HG02943 (cell line): Measurements from ENCODE around the gene SERHL2.
"Not testable (repeated sequence)": the region's sequence is repeated elsewhere in the genome, so short reads cannot be mapped to it uniquely, and the experiment has no call there.

ENCODE experiments used
- ATAC-seq: cut with Tn5 transposase; IDR thresholded peaks from one replicate; pipeline ENCODE4 v1.9.1; 2021; ENCODE audit warnings: mild to moderate bottlenecking, low read depth, moderate library complexity; ENCODE audit not compliant: unreplicated experiment

Gene SERHL2

DNA sequence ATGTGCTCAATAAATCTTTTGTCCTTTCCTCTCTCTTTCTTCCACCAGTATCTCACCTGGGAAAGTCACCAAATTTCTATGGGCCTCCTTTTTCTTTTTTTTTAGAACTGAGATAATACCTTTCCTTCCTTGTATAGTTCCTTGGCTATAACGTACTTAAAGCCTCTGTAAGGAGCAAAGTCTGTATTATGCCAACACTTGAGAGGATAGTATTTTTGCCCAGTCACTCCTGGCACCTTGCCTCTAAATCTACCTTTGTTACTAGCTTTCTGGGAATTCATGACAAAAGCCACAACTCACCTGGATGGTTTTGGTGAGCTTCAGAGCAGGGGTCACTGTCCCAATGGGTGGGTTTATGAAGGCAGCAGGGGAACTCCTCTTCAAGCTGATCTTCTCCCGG is 48.7 kb downstream of the SERHL2 start:
- no peak for ATAC-seq

DNA sequence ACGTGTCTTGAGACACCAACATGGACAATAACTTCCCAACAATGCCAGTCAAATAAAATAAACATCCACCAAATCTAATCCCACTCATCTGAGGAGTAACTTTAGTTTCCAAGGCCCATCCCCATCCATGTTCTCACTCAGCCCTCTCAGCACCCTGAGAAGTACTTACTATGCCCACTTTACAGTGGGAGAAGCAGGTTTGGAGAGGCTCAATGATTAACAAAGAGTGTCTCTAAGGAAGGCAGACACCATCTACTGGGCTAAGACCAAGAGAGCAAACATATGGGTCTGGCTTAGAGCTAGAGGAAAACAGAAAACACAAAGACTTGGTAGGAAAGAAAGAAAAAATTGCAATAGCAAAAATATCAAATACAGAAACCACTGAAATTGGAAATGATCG is 49.7 kb downstream of the SERHL2 start:
- ATAC-seq, result no peak

DNA sequence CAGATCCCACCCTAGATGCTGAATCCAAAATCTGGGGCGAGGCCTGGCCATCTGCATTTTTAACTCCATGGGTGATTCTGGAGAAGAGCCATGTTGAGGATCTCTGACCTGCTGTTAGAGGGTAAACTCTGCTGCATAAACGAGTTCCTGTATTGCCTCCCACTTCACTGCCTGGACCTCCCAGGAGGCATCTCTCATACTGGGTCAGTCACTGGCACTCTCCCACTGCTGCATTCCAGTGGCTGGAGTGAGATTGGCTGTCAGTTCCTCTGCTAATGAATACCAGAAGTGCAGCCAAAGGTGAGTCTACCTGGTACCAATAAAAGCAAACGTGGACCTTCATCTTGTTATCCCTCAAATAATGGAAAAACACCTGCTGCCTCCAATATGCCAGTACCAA is 50.6 kb downstream of the SERHL2 start:
- ATAC-seq, result no peak

DNA sequence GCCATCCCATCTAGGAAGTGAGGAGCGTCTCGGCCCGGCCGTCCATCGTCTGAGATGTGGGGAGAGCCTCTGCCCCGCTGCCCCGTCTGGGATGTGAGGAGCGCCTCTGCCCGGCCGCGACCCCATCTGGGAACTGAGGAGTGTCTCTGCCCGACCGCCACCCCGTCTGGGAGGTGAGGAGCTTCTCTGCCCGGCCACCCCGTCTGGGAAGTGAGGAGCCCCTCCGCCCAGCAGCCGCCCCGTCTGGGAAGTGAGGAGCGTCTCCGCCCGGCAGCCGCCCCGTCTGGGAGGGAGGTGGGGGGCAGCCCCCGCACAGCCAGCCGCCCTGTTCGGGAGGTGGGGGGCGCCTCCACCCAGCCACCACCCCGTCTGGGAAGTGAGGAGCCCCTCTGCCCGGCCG is 53.9 kb downstream of the SERHL2 start:
- ATAC-seq, result not testable (repeated sequence)

DNA sequence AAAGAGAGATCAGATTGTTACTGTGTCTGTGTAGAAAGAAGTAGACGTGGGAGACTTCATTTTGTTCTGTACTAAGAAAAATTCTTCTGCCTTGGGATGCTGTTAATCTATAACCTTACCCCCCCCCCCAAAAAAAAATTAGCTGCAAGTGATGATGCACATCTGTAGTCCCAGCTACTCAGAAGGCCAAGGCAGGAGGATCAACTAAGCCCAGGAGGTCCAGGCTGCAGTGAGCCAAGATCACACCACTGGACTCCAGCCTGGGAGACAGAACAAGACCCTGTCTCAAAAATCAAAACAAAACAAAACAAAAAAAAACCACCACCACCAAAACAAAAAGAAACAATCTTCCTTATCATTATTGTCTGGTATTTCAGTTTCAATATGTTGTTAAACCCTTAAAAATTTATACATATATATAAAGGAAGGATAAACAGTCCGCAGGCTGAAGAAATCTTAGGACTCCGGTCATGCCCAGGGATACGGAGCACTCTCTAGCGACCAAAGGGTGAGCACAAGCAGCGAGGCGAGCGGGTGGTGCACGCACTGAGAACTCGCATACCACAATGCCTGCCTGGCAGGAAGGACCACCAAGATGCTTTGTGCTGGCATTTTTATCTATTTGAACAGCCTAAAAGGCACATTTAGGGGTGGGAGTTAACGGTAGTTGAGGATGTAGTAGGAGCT is 54.5 kb downstream of the SERHL2 start:
- no peak for ATAC-seq

DNA sequence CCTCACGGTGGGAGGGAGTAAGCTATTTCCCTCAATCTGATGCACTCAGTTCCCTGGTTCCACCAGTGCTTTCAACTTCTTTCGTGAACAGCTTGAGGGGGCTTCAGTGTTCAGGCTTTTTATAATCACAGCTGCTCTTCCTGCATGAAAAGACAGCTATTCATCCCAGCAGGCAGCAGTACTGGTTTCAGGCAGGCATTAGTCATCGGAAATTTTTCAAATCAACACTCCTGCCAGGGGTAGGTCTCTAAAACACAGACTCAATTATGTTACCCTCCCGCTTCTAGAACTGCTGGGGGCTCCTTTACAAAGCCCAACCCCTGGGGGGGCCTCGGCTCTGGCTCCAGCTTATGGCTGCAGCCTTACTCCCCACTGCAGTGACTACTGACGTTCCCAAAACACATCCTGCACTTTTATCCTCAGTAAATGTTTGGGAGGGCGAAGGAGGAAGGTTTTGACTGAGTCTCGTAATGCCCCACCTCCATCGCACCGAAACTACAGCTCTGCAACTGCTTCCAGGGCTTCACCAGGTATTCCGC is 55.1 kb downstream of the SERHL2 start:
- ATAC-seq, result no peak

DNA sequence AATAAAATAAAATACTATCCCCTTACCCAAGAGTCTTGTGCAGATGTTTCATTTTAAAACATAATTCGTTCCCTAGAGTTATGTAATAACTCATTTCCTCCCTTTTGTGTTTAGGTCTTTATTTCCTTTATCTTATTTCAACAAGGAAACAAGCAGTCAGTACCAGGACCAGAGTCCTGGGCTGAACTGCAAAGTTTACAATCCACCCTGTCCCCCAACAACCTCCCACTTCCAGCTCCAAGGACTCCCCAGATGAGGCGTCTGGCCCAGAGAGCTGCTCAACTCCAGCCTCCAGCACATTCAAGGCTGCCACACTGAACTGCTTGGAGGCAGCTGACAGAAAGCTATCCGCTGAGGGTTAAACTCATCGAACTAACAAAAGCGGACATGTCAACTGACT is 56.4 kb downstream of the SERHL2 start:
- ATAC-seq, result no peak

DNA sequence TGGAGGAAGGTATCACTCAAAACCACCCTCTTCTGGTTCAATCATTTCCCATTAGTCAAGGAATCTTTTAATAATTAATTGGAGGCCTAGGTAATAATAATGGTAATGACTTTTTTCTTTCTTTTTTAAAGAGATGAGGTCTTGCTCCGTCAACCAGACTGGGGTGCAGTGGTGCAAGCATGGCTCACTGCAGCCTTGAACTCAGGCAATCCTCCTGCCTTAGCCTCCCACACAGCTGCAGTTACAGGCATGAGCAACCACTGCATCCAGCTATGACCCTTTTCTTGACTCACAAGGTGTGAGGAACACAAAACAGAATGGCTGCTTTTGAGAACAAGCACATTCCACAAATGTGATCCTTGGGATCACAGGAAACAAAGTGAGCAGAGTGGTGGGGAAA is 57.3 kb downstream of the SERHL2 start:
- ATAC-seq, result no peak

DNA sequence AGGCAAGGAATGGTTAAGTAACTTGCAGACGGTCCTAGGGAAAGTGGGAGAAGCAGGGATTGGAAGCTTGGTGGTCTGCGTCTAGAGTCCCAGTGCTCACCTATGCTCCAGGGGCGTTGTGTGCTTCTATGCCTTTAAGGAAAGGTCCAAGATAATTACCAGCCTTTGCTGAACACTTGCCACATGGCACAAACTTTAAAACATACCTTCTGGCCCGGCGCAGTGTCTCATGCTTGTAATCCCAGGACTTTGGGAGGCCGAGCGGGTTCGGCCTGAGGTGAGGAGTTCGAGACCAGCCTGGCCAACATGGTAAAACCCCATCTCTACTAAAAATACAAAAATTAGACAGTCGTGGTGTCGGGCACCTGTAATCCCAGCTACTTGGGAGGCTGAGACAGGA is 58.6 kb downstream of the SERHL2 start:
- no peak for ATAC-seq

DNA sequence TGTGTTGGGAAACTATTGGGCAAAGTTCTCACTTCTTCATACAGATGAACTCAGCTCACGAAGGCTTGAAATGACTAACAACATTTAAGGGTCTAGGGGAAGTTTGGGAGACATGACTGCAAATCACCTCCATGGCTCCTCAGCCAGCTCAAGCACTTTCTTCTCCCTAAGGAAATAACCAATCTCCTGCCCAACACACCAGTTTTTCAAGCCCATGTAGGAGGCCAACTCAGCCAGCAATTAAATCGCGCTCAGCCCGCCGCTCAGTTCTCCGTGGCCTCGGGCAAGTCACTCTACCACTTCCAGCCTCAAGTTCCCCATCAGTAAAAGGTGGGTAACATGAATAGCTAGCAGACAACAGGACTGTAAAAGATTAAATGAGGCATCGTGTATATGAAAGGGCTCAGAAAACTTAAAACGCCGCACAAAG is 60.1 kb downstream of the SERHL2 start:
- ATAC-seq, result no peak

DNA sequence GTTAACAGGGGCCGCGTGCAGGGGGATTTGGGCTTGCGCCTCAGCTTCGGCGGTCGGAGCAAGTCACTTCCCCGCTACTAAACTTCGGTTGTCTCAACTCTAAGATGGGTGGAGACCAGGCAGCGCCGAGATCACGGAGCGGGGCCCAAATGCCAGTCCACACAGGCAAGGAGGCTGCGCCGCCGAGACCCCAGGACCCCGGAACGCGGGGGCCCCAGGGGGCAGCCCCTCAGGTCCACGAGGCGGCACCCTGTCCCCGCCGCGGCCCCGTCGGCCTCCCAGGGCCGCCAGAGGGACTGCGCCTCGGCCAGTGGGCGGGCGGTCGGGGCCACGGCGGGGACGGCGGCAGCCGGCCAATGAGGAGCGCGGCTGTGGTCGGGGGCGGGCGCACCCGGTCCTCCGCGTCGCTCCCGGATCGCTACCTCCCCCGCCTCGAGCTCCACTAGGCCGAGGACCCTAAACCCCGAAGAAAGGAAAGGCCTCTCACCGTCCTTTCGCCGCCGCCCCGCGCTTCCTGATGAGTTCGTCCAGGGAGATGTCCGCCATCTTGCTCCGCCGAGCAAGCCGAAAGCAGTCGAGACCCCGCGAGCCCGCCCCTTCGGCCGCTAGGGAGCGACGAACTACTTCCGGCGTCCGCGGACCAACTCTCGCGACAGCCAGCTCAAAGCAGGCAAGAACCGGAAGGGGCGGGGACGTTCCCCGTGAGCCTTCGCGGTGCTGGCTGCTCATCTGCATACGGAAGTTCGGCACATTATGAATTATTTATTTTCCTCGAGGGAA is 60.7 kb downstream of the SERHL2 start, which contains the start of gene POLDIP3:
Gene POLDIP3 (minus strand): TSS at position 572 of the 780 bp plus-strand sequence. CDS start 26 bp downstream, at position 546.
- ATAC-seq, result peak; percentile 72

DNA sequence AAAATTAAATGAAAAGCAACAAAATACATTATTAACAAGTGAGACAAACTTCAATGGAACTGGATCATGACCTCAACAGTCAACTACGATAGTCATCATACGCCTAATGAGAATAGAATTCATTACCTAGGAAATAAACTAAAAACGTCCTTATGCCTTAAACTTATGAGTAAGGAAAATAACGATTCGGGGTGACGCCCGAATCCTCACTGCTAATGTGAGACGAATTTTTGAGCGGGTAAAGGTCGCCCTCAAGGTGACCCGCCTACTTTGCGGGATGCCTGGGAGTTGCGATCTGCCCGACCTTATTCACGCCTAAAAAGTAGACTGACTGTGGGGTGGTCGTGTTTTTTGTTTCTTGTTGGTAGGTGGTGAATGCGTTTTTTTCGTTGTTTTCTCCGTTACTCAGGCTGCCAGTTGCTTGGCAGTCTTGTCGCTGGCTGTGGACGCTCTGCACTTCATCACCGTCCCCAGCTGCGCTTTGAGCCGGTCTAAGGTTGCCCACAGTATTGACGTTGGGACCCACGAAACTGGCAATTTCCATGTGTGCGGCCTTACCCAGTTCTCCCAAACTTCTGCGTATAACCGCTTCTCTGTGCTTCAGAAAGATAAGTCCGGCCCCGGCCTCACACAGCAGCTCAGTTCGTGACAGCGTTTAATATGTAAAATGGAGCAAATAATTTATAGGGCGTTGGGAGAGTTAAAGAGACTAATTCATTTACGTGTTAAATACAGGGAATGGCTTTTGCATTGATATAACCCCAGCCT is 61.5 kb downstream of the SERHL2 start:
- ATAC-seq, result peak; percentile 58

DNA sequence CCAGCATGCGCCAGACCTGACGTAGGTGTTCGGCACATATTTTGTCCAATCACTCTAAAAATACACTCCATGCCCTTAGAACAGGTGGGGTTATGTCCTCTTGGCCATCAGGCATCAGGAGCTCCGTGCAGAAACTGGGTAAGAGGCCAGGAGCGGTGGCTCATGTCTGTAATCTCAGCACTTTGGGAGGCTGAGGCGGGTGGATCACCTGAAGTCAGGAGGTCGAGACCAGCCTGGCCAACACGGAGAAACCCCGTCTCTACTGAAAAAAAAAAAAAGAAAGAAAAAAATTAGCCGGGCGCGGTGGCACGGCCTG is 62.1 kb downstream of the SERHL2 start:
- not testable (repeated sequence) for ATAC-seq

DNA sequence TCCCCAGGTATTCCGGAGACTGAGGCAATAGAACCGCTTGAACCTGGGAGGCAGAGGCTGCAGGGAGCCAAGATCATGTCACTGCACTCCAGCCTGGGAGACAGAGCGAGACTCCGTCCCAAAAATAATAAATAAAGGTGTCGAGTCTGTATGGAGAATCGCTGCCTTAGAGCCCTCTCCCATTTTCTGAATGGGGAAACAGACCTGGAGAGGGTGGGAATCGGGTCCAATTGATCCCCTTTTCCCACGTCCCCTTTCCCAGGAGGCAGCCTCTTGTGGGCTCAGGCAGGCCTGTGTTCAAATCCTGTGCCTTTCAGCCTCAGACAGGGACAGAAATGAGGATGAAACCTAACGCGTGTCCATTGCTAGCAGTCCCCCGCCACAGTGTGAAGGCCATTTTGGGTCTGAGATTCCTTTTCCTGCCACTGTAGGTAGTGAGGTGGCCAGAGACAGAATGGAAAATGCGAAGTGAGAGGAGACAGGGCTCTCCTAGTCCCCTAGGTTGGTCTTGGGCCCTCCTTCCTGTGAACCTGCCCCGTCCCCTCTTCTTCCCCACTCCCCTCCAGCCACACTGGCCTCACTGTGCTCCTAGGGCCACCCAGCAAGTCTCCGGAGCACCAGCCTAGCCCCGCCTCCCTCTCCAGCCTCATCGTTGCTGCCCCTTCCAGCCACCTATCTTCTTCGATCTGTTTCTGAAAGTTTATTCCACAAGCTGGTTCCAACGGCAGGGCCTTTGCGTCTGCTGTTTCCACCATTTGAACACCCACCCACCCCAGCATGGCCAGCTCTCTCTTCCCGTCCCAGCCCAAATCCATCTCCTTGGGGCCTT is 63.6 kb downstream of the SERHL2 start:
- no peak for ATAC-seq

DNA sequence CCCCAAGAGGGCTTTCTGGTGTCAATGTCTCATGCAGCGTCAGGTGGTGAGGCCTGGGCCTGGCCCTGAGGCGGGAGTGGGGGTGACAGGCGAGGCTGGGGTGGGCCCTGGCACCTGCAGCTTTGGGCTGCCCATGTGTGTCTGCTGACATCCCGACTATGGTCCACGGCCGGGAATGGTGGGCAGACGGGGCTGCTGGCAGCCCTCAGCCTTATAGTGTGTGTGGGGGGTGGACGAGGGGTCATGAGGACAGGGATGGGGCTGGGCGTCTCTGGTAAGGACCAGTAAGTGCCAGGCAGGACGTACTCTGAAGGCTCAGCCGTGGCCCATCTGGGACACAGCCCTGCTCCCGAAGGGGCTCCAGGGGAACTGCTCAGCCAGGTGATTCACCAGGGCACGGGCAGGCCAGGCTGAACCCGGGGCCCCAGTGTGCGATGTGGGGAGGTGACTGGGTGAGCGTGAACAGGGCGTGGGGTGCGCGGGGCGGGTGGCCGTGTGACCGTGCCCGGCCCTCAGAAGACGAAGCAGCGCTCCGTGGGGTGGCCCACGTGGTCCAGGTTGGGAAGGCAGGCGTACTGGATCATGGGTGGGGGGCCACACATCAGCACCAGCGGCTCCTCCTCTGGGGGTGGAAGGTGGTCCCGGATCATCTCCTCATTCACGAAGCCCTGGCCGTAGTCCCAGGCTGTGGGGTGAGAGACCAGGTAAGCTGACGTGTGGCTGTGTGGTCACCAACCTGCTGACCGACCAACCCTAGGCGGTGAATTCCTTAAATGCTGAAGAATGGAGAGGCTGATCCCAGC is 65.7 kb downstream of the SERHL2 start:
- ATAC-seq, result no peak

DNA sequence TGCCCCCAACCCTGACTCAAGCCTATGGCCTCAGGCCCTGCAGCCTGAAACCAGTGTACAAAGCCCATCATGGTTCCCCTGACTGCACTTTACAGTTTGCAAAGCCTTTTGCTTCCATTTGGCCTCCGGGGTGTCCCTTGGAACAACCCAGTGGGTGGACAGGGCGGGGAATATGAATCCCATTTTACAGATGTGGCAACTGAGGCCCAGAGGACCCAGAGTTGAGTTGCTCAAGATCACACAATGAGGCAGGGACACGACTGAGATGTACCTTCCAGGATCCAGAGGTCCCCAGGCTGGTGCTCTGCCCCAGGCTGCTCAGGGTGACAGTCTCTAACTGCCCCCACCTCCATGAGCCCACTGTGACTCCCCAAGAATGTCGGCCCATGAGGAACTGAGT is 66.3 kb downstream of the SERHL2 start:
- no peak for ATAC-seq

DNA sequence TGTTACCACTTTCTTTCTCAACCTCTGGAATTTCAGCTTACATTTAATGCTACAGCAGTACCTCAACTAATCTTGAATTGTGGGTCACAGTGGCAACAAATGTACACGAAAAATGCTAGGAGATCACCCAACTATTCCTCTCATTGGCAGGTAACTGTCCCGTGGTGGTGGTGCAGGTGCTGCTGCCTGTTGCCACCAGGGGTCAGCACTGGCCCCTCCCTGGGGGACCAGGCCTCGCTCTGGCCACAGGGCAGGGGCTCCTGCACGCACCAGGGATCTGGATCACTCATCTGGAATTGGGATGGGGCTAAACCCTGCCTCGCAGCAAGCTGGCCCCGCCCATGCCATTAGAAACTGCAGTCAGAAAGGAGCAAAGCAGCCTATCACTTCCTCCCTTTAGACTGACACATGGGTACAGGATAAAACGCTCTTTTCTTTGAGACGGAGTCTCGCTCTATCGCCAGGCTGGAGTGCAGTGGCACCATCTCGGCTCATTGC is 67.8 kb downstream of the SERHL2 start:
- ATAC-seq, result no peak

DNA sequence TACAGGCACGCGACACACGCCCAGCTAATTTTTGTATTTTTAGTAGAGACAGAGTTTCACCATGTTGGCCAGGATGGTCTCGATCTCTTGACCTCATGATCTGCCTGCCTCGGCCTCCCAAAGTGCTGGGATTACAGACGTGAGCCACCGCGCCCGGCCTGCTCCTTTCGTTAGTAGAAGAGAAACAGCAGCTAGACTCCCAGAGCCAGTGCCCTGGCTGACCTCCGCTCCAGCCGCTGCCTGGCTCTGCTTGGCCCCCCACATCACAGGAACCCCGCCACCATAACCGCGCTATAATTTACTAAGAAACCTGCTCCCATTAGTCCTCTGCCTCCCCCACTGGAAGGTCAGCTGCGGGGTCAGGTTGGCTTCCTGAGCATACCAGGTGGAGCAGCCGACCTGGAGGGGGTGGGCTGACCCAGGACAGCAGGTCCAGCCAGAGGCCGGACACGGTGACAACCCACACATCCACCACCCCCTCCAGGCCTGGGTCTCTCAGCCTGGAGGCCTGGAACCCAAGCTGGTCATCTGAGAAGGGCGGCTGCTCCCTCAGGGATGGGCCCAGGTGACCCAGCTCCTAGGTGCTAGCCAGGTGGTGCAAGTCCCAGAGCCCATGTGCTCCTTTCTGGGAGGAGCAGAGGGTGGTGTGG is 68.4 kb downstream of the SERHL2 start:
- no peak for ATAC-seq

DNA sequence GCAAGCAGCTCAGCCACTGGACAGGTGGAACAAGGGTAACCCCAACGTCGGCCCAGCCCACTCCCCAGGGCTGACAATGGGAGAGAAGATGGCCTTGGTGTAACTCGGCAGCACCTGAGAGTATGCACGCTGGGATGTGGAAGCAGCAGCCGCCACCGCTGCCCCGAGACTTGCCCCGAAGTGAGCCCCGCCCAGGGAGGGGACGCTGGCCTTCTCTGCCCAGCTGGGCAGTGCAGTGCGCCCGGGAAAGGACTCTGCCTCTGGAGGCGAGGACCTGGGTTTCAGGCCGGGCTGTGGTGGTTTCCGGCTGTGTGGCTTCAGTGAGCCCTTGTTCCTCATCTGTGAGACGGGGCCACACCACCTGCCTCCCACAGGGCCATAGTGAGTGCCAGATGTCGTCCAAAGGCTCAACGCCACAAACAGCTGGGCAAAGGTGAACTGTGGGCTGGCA is 69.6 kb downstream of the SERHL2 start:
- no peak for ATAC-seq
